H1 (cell line): Measurements from ENCODE around the gene SEC11A.

Source experiments
- CTCF ChIP-seq, 3 experiments: IDR thresholded peaks; 1 replicate in 2 of 3; 2 replicates in 1 of 3; pipeline versions ENCODE4 v1.5.1 to v1.6.1; 2011; ENCODE audit warnings: low read length in 3 of 3, mild to moderate bottlenecking in 3 of 3, inconsistent platforms in 2 of 3, low read depth in 1 of 3, moderate library complexity in 1 of 3; ENCODE audit not compliant: insufficient read depth in 1 of 3; ENCODE audit errors: control extremely low read depth in 1 of 3
- POLR2A ChIP-seq, 2 experiments: IDR thresholded peaks; 1 replicate in 1 of 2; 2 replicates in 1 of 2; pipeline ENCODE4 v1.6.1; 2011; ENCODE audit warnings: low read depth in 2 of 2, low read length in 2 of 2, mild to moderate bottlenecking in 2 of 2; ENCODE audit errors: control extremely low read depth in 1 of 2

GRCh38 chr15:84714821-84715220, 1.1 kb downstream of the SEC11A start:
- TF ChIP-seq POLR2A (IDR thresholded peaks at IDR 0.05; ENCODE audit: control extremely low read depth in 1 of 2, low read depth in 2 of 2, low read length in 2 of 2) (no peak), CTCF (IDR thresholded peaks at IDR 0.05; ENCODE audit: control extremely low read depth in 1 of 3, insufficient read depth in 1 of 3, low read depth in 1 of 3, low read length in 3 of 3) (no peak)
